Measurements from ENCODE around the gene TNFAIP8L1.
A peak's percentile ranks its signal among the peaks of the same experiment; 100 is the strongest.

GRCh38 chr19:4690361-4690760, 51.0 kb downstream of the TNFAIP8L1 start:
- TF ChIP-seq EZH2phosphoT487 (IDR thresholded peaks at IDR 0.05; ENCODE audit: borderline replicate concordance, low read length), result no peak
- TF ChIP-seq, protein P1, sequence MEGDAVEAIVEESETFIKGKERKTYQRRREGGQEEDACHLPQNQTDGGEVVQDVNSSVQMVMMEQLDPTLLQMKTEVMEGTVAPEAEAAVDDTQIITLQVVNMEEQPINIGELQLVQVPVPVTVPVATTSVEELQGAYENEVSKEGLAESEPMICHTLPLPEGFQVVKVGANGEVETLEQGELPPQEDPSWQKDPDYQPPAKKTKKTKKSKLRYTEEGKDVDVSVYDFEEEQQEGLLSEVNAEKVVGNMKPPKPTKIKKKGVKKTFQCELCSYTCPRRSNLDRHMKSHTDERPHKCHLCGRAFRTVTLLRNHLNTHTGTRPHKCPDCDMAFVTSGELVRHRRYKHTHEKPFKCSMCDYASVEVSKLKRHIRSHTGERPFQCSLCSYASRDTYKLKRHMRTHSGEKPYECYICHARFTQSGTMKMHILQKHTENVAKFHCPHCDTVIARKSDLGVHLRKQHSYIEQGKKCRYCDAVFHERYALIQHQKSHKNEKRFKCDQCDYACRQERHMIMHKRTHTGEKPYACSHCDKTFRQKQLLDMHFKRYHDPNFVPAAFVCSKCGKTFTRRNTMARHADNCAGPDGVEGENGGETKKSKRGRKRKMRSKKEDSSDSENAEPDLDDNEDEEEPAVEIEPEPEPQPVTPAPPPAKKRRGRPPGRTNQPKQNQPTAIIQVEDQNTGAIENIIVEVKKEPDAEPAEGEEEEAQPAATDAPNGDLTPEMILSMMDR (conservative IDR thresholded peaks at IDR 0.05; ENCODE audit: low read depth, low read length), result peak; percentile 39; the same call in 1 of the 2 replicates
- TF ChIP-seq EZH2 (IDR thresholded peaks at IDR 0.05; ENCODE audit: low read length, unreplicated experiment), result no peak

Data from PC-3 (cell line).